ENCODE measurements around the gene C12orf56.
A peak's percentile ranks its signal among the peaks of the same experiment; 100 is the strongest.
"Not testable (repeated sequence)": the region's sequence is repeated elsewhere in the genome, so short reads cannot be mapped to it uniquely, and the experiment has no call there.

The C12orf56 gene

GRCh38 chr12:64293654-64294364 lies 96.7 kb downstream of the C12orf56 start:
- H3K4me1 Mint-ChIP-seq = peaks cover 7% of the 10 kb centered on the region
- no peak for DNase-seq
- H3K4me3 Mint-ChIP-seq = no peak overlapping the region
- ATAC-seq = no peak
- peaks cover 23% of the 10 kb centered on the region for H3K27me3 Mint-ChIP-seq
- H3K9me3 Mint-ChIP-seq = no peaks in the 10 kb centered on the region
- H3K27ac Mint-ChIP-seq = no peak overlapping the region

GRCh38 chr12:64293174-64293573 lies 97.4 kb downstream of the C12orf56 start:
- H3K4me3 Mint-ChIP-seq, ATAC-seq, H3K9me3 Mint-ChIP-seq, H3K27ac Mint-ChIP-seq, H3K4me1 Mint-ChIP-seq, DNase-seq: not testable (repeated sequence)
- peaks cover 17% of the 10 kb centered on the region for H3K27me3 Mint-ChIP-seq

GRCh38 chr12:64286521-64286920 lies 104.0 kb downstream of the C12orf56 start:
- H3K9me3 Mint-ChIP-seq = no peaks in the 10 kb centered on the region
- no peaks in the 10 kb centered on the region for H3K27me3 Mint-ChIP-seq
- H3K4me1 Mint-ChIP-seq = no peaks in the 10 kb centered on the region
- no peak overlapping the region for H3K4me3 Mint-ChIP-seq
- ATAC-seq (no peak), DNase-seq (no peak)
- no peak overlapping the region for H3K27ac Mint-ChIP-seq

- Mint-ChIP-seq H3K9me3 (no peaks in the 10 kb centered on the region), H3K4me1 (no peaks in the 10 kb centered on the region), H3K27me3 (no peaks in the 10 kb centered on the region), H3K27ac (no peak overlapping the region), H3K4me3 (no peak overlapping the region)
- ATAC-seq (no peak), DNase-seq (no peak)
Measured at GRCh38 chr12:64284256-64284655, 106.3 kb downstream of the C12orf56 start.

- ATAC-seq (no peak), DNase-seq (no peak)
- H3K27ac Mint-ChIP-seq = no peak overlapping the region
- no peaks in the 10 kb centered on the region for H3K4me1 Mint-ChIP-seq
- H3K27me3 Mint-ChIP-seq = peaks cover 6% of the 10 kb centered on the region
- no peak overlapping the region for H3K4me3 Mint-ChIP-seq
- no peaks in the 10 kb centered on the region for H3K9me3 Mint-ChIP-seq
Measured at GRCh38 chr12:64278421-64278820, 112.1 kb downstream of the C12orf56 start.

GRCh38 chr12:64273527-64274403 lies 116.8 kb downstream of the C12orf56 start:
- ATAC-seq (peak; percentile 54), DNase-seq (no peak)
- H3K4me1 Mint-ChIP-seq = no peaks in the 10 kb centered on the region
- H3K4me3 Mint-ChIP-seq = no peak overlapping the region
- H3K27me3 Mint-ChIP-seq = peaks cover 4% of the 10 kb centered on the region
- H3K9me3 Mint-ChIP-seq = no peaks in the 10 kb centered on the region
- H3K27ac Mint-ChIP-seq = no peak overlapping the region

- DNase-seq (no peak), ATAC-seq (no peak)
- H3K4me1 Mint-ChIP-seq = peaks cover 6% of the 10 kb centered on the region
- H3K27me3 Mint-ChIP-seq = no peaks in the 10 kb centered on the region
- H3K27ac Mint-ChIP-seq = no peak overlapping the region
- H3K4me3 Mint-ChIP-seq = no peak overlapping the region
- H3K9me3 Mint-ChIP-seq = no peaks in the 10 kb centered on the region
Measured at GRCh38 chr12:64270411-64270810, 120.1 kb downstream of the C12orf56 start.

GRCh38 chr12:64269161-64269560 lies 121.4 kb downstream of the C12orf56 start:
- Mint-ChIP-seq H3K27me3 (no peaks in the 10 kb centered on the region), H3K9me3 (no peaks in the 10 kb centered on the region), H3K4me3 (no peak overlapping the region), H3K4me1 (peaks cover 6% of the 10 kb centered on the region), H3K27ac (no peak overlapping the region)
- no peak for ATAC-seq
- DNase-seq = no peak

GRCh38 chr12:64268409-64268808 lies 122.1 kb downstream of the C12orf56 start:
- Mint-ChIP-seq H3K4me3 (no peak overlapping the region), H3K27me3 (no peaks in the 10 kb centered on the region), H3K27ac (no peak overlapping the region), H3K9me3 (no peaks in the 10 kb centered on the region), H3K4me1 (peaks cover 6% of the 10 kb centered on the region)
- no peak for DNase-seq
- no peak for ATAC-seq

- ATAC-seq (no peak), DNase-seq (no peak)
- H3K27me3 Mint-ChIP-seq = no peaks in the 10 kb centered on the region
- no peaks in the 10 kb centered on the region for H3K9me3 Mint-ChIP-seq
- H3K4me3 Mint-ChIP-seq = no peak overlapping the region
- no peak overlapping the region for H3K27ac Mint-ChIP-seq
- H3K4me1 Mint-ChIP-seq = peaks cover 6% of the 10 kb centered on the region
Measured at GRCh38 chr12:64265839-64266238, 124.7 kb downstream of the C12orf56 start.

- no peak overlapping the region for H3K27ac Mint-ChIP-seq
- no peaks in the 10 kb centered on the region for H3K9me3 Mint-ChIP-seq
- DNase-seq (no peak), ATAC-seq (no peak)
- H3K4me1 Mint-ChIP-seq = peaks cover 6% of the 10 kb centered on the region
- no peak overlapping the region for H3K4me3 Mint-ChIP-seq
- no peaks in the 10 kb centered on the region for H3K27me3 Mint-ChIP-seq
Measured at GRCh38 chr12:64261813-64262212, 128.7 kb downstream of the C12orf56 start.

GRCh38 chr12:64258576-64258975 lies 132.0 kb downstream of the C12orf56 start:
- Mint-ChIP-seq H3K27ac (no peak overlapping the region), H3K9me3 (no peaks in the 10 kb centered on the region), H3K4me1 (no peaks in the 10 kb centered on the region), H3K27me3 (no peaks in the 10 kb centered on the region), H3K4me3 (no peak overlapping the region)
- DNase-seq = no peak
- ATAC-seq = no peak

- Mint-ChIP-seq H3K27ac (no peak overlapping the region), H3K4me3 (no peak overlapping the region), H3K9me3 (no peaks in the 10 kb centered on the region), H3K27me3 (no peaks in the 10 kb centered on the region), H3K4me1 (peaks cover 5% of the 10 kb centered on the region)
- ATAC-seq (no peak), DNase-seq (no peak)
Measured at GRCh38 chr12:64256166-64256800, 134.3 kb downstream of the C12orf56 start.

- ATAC-seq (no peak), DNase-seq (no peak)
- H3K9me3 Mint-ChIP-seq = no peaks in the 10 kb centered on the region
- H3K27me3 Mint-ChIP-seq = no peaks in the 10 kb centered on the region
- no peak overlapping the region for H3K27ac Mint-ChIP-seq
- no peak overlapping the region for H3K4me3 Mint-ChIP-seq
- peaks cover 5% of the 10 kb centered on the region for H3K4me1 Mint-ChIP-seq
Measured at GRCh38 chr12:64255249-64255648, 135.3 kb downstream of the C12orf56 start.

- Mint-ChIP-seq H3K4me1 (peaks cover 5% of the 10 kb centered on the region), H3K4me3 (no peak overlapping the region), H3K27me3 (no peaks in the 10 kb centered on the region), H3K27ac (no peak overlapping the region), H3K9me3 (no peaks in the 10 kb centered on the region)
- ATAC-seq (no peak), DNase-seq (no peak)
Measured at GRCh38 chr12:64253356-64253755, 137.2 kb downstream of the C12orf56 start.

GRCh38 chr12:64252681-64253080 lies 137.9 kb downstream of the C12orf56 start:
- ATAC-seq (no peak), DNase-seq (no peak)
- peak overlapping the region in 1 of 2 donors; percentile 10 for H3K27ac Mint-ChIP-seq
- H3K27me3 Mint-ChIP-seq = no peaks in the 10 kb centered on the region
- no peak overlapping the region for H3K4me3 Mint-ChIP-seq
- peaks cover 5% of the 10 kb centered on the region for H3K4me1 Mint-ChIP-seq
- no peaks in the 10 kb centered on the region for H3K9me3 Mint-ChIP-seq
